Limb (tissue), 2 donors: Measurements from ENCODE around the gene OR1J1.

Experiments
- DNase-seq, 2 donors: peaks; one replicate each; pipeline ENCODE4 v3.0.0-alpha.2; 2016; ENCODE audit errors: extremely low spot score in 2 of 2

The OR1J1 gene

DNA sequence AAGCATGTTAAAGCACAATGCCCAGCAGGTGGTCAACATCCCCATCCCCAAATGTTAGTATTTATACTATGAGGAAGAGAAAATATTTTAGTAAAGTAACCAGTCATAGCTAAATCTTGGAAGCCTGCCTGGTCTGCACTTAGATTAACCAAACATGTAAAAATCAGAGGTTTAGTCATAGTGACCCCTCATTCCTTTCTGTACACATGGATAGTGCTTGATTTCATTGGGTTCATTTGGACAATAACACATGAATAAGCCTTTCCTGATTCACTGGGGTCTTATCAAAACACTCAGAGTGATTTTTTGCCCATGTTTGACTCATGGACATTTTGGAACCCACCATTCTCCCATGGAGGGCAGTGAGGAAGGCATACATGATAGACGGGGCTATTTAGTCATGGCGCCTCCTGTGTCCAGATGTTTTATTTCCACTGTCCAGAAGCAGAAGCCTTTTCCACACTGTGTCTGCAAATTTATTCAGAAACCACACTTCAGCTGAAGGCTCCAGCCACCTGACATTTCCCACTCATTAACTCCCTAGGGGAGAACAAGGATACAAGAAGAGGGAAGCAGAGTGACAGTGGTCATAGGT, 32.5 kb downstream of the OR1J1 start:
- DNase-seq = no peak

DNA sequence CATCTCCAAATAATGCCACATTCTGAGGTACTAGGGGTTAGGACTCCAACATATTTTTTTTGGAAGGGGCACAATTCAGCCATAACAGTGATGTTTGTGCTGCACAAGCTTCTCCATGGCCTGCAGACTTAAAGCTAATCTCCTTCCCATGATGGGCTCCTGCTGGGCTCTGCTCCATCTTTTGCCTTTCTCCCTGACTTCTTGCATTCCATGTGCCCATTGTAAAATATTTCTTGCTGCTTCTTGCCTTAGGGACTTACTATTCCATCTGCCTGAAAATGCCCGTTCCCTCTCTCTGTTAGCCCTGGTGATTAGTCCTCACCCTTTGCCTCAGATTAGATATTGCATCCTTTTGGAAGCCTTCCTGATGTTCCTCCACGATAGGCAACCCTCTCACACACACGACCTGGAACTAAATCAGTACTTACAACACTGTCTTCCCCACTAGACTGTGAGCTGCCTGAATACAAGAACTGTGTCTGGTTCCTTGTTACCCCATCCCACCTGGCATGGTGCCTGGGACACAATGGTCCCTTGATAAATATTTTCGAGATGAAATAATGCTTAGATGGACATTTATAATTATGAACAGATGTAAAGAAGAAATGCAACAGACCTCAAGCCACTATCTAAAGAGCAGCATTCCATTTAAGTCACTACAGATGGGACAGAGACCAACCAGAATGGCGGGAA, 33.5 kb downstream of the OR1J1 start:
- no peak for DNase-seq

- no peak for DNase-seq
These were observed 35.2 kb downstream of the OR1J1 start for GRCh38 chr9:122442568-122442967.
